H9 (cell line): ENCODE results near the gene RMC1. TPM values are rescaled to one million over a fixed set of nuclear protein-coding genes. Genes with fewer than 3 reads are reported as not detected.

Source experiments
- DNase-seq: peaks from one replicate; pipeline ENCODE4 v3.0.0-alpha.2; 2017
- H2AFZ ChIP-seq: one replicate; pipeline ENCODE4 v1.6.1; 2013; ENCODE audit warnings: mild to moderate bottlenecking, low read length, control low read depth, moderate library complexity
- H2AK5ac ChIP-seq: 2 replicates; pipeline ENCODE4 v1.6.1; 2013; ENCODE audit warnings: low read length, control low read depth, mixed read lengths; ENCODE audit not compliant: insufficient read length
- H2BK120ac ChIP-seq: one replicate; pipeline ENCODE4 v1.6.1; 2013; ENCODE audit warnings: low read depth, mild to moderate bottlenecking, low read length, control low read depth, inconsistent platforms; ENCODE audit not compliant: poor library complexity, severe bottlenecking
- H2BK12ac ChIP-seq: 2 replicates; pipeline ENCODE4 v1.6.1; 2013; ENCODE audit warnings: low read length, control low read depth, mixed read lengths, low read depth; ENCODE audit not compliant: insufficient read length
- H2BK15ac ChIP-seq: 2 replicates; pipeline ENCODE4 v1.6.1; 2013; ENCODE audit warnings: low read depth, low read length, control low read depth
- H2BK20ac ChIP-seq: one replicate; pipeline ENCODE4 v1.6.1; 2013; ENCODE audit warnings: low read depth, mild to moderate bottlenecking, low read length, control low read depth, inconsistent platforms; ENCODE audit not compliant: poor library complexity, severe bottlenecking
- H2BK5ac ChIP-seq: 2 replicates; pipeline ENCODE4 v1.6.1; 2013; ENCODE audit warnings: low read length, control low read depth, mixed read lengths; ENCODE audit not compliant: insufficient read length
- H3K14ac ChIP-seq: 2 replicates; pipeline ENCODE4 v1.6.1; 2013; ENCODE audit warnings: low read length, control low read depth; ENCODE audit not compliant: insufficient read depth
- H3K18ac ChIP-seq: 2 replicates; pipeline ENCODE4 v1.6.1; 2013; ENCODE audit warnings: low read depth, mild to moderate bottlenecking, mixed read lengths, low read length, control low read depth; ENCODE audit not compliant: insufficient read length
- H3K23ac ChIP-seq: 2 replicates; pipeline ENCODE4 v1.6.1; 2013; ENCODE audit warnings: low read length, control low read depth, mixed read lengths, low read depth; ENCODE audit not compliant: insufficient read length
- H3K23me2 ChIP-seq: 2 replicates; pipeline ENCODE4 v1.6.1; 2013; ENCODE audit warnings: low read depth, mild to moderate bottlenecking, mixed read lengths, low read length, control low read depth; ENCODE audit not compliant: insufficient read length, poor library complexity, severe bottlenecking
- H3K27ac ChIP-seq: 2 replicates; pipeline ENCODE4 v1.5.1; 2013; ENCODE audit warnings: low read length, control low read depth, mixed read lengths, low read depth; ENCODE audit not compliant: insufficient read length
- H3K27me3 ChIP-seq: 2 replicates; pipeline ENCODE4 v1.6.1; 2013; ENCODE audit warnings: low read length, control low read depth, inconsistent platforms; ENCODE audit not compliant: insufficient read depth
- H3K4ac ChIP-seq: 2 replicates; pipeline ENCODE4 v1.6.1; 2013; ENCODE audit warnings: low read depth, mild to moderate bottlenecking, control low read depth, inconsistent platforms, low read length, moderate library complexity
- H3K4me1 ChIP-seq: 2 replicates; pipeline ENCODE4 v1.6.1; 2013; ENCODE audit warnings: low read length, control low read depth, inconsistent platforms; ENCODE audit not compliant: insufficient read depth
- H3K4me2 ChIP-seq: 2 replicates; pipeline ENCODE4 v1.6.1; 2013; ENCODE audit warnings: low read length, control low read depth, mixed read lengths; ENCODE audit not compliant: insufficient read length, insufficient read depth
- H3K56ac ChIP-seq: 2 replicates; pipeline ENCODE4 v1.6.1; 2013; ENCODE audit warnings: low read depth, mild to moderate bottlenecking, mixed read lengths, low read length, control low read depth; ENCODE audit not compliant: insufficient read length
- H3K79me1 ChIP-seq: 2 replicates; pipeline ENCODE4 v1.6.1; 2013; ENCODE audit warnings: low read depth, mild to moderate bottlenecking, moderate library complexity, low read length, control low read depth, inconsistent platforms; ENCODE audit not compliant: insufficient read depth, poor library complexity, severe bottlenecking
- H3K79me2 ChIP-seq: 2 replicates; pipeline ENCODE4 v1.6.1; 2013; ENCODE audit warnings: low read length, control low read depth, inconsistent platforms; ENCODE audit not compliant: insufficient read depth
- H3K9ac ChIP-seq: 2 replicates; pipeline ENCODE4 v1.6.1; 2013; ENCODE audit warnings: low read length, control low read depth, mixed read lengths; ENCODE audit not compliant: insufficient read length; ENCODE audit errors: extremely low read depth
- H3K9me3 ChIP-seq: one replicate; pipeline ENCODE4 v1.6.1; 2013; ENCODE audit warnings: low read depth, low read length, inconsistent platforms; ENCODE audit not compliant: control insufficient read depth
- H3T11ph ChIP-seq: one replicate; pipeline ENCODE4 v1.6.1; 2013; ENCODE audit warnings: mild to moderate bottlenecking, low read length, control low read depth, inconsistent platforms
- H4K20me1 ChIP-seq: one replicate; pipeline ENCODE4 v1.6.1; 2013; ENCODE audit not compliant: control insufficient read depth, insufficient read length, insufficient read depth
- H4K5ac ChIP-seq: 2 replicates; pipeline ENCODE4 v1.6.1; 2013; ENCODE audit warnings: low read depth, mild to moderate bottlenecking, mixed read lengths, low read length, control low read depth; ENCODE audit not compliant: insufficient read length
- H4K8ac ChIP-seq: replicated peaks from 2 replicates; pipeline ENCODE4 v1.6.1; 2013; ENCODE audit warnings: low read length, control low read depth, mixed read lengths, low read depth; ENCODE audit not compliant: insufficient read length
- H4K91ac ChIP-seq: 2 replicates; pipeline ENCODE4 v1.6.1; 2013; ENCODE audit warnings: low read depth, mild to moderate bottlenecking, moderate library complexity, mixed read lengths, low read length, control low read depth; ENCODE audit not compliant: insufficient read length
- H3K27ac Mint-ChIP-seq, 3 experiments: 2 replicates in 2 of 3; 3 replicates in 1 of 3; pipeline ENCODE4 v1.8.0; 2020 to 2021; ENCODE audit warnings: mixed read lengths in 3 of 3, mild to moderate bottlenecking in 1 of 3, moderate library complexity in 1 of 3
- H3K27me3 Mint-ChIP-seq: 2 replicates; pipeline ENCODE4 v1.8.0; 2021; ENCODE audit warnings: low read depth, mild to moderate bottlenecking, moderate library complexity, mixed read lengths
- H3K36me3 Mint-ChIP-seq, 3 experiments: 2 replicates in 2 of 3; 3 replicates in 1 of 3; pipeline ENCODE4 v1.8.0; 2020 to 2021; ENCODE audit warnings: low read depth in 3 of 3, mixed read lengths in 3 of 3; ENCODE audit not compliant: insufficient read depth in 1 of 3
- H3K4me1 Mint-ChIP-seq, 2 experiments: 2 replicates each; pipeline ENCODE4 v1.8.0; 2020; ENCODE audit warnings: mixed read lengths in 2 of 2
- H3K4me3 Mint-ChIP-seq, 2 experiments: 2 replicates in 1 of 2; 3 replicates in 1 of 2; pipeline ENCODE4 v1.8.0; 2020 to 2021; ENCODE audit warnings: mild to moderate bottlenecking in 2 of 2, mixed read lengths in 2 of 2, moderate library complexity in 1 of 2
- H3K9me3 Mint-ChIP-seq, 2 experiments: 2 replicates in 1 of 2; 3 replicates in 1 of 2; pipeline ENCODE4 v1.8.0; 2020; ENCODE audit warnings: mild to moderate bottlenecking in 2 of 2, mixed read lengths in 2 of 2, moderate library complexity in 1 of 2
- CTCF ChIP-seq: fragments of 200-600 bp; sonication (generic); conservative IDR thresholded peaks from 3 replicates; pipeline ENCODE4 v1.8.0; 2021; ENCODE audit warnings: antibody characterized with exemption, mild to moderate bottlenecking
- WGBS: extraction: QIAGEN DNeasy Blood & Tissue Kit; methylation state at CpG from one replicate; pipeline ENCODE4 v1.1.7; 2013; ENCODE audit warnings: missing lambda C conversion rate, low lambda C conversion rate, mixed read lengths; ENCODE audit not compliant: insufficient read length; ENCODE audit errors: extremely low coverage; 5-methylcytosine and 5-hydroxymethylcytosine counted together
- total RNA-seq: library from RNA; stranded (reverse); gene quantifications from 2 replicates; pipeline ENCODE4 v1.2.1, GENCODE V29; 2021

Gene RMC1
- total RNA-seq, 1 experiment from 2014 or later: 21.3 TPM

GRCh38 chr18:23537274-23537673 lies 34.0 kb downstream of the RMC1 start:
- H3K18ac ChIP-seq: no peak overlapping the region
- H3K27ac Mint-ChIP-seq: peak overlapping the region in 1 of 3 experiments; percentile 59; a peak in 1 of 7 replicates
- H3K4me3 Mint-ChIP-seq: no peak overlapping the region
- no peak overlapping the region for H3K9ac ChIP-seq
- H3K23ac ChIP-seq: no peak overlapping the region
- no peaks in the 10 kb centered on the region for H4K20me1 ChIP-seq
- no peak overlapping the region for H3K27ac ChIP-seq
- no peak overlapping the region for H4K8ac ChIP-seq
- no peak overlapping the region for H3K4me2 ChIP-seq
- no peak overlapping the region for H2BK20ac ChIP-seq
- H3K23me2 ChIP-seq: no peaks in the 10 kb centered on the region
- no peaks in the 10 kb centered on the region for H3K79me2 ChIP-seq
- H3K27me3 ChIP-seq: no peaks in the 10 kb centered on the region
- H3K4me1 Mint-ChIP-seq: no peaks in the 10 kb centered on the region
- DNase-seq: no peak
- no peak overlapping the region for H2BK120ac ChIP-seq
- no peak for TF ChIP-seq CTCF
- H4K91ac ChIP-seq: no peak overlapping the region
- no peak overlapping the region for H2BK12ac ChIP-seq
- H3K14ac ChIP-seq: no peak overlapping the region
- H2BK15ac ChIP-seq: no peak overlapping the region
- no peak overlapping the region for H2AK5ac ChIP-seq
- H3K79me1 ChIP-seq: no peaks in the 10 kb centered on the region
- no peaks in the 10 kb centered on the region for H3K4me1 ChIP-seq
- H3K27me3 Mint-ChIP-seq: no peaks in the 10 kb centered on the region
- no peak overlapping the region for H2BK5ac ChIP-seq
- H3K56ac ChIP-seq: no peak overlapping the region
- H3K4ac ChIP-seq: no peak overlapping the region
- peaks cover 32 to 91% (median 80%) of the 10 kb centered on the region in 3 experiments; a peak in 6 of 7 replicates for H3K36me3 Mint-ChIP-seq
- no peaks in the 10 kb centered on the region for H3K9me3 Mint-ChIP-seq
- WGBS: no CpG with 5 or more reads among the region's 7 CpGs
- no peak overlapping the region for H3T11ph ChIP-seq
- no peak overlapping the region for H4K5ac ChIP-seq
- no peaks in the 10 kb centered on the region for H3K9me3 ChIP-seq
- no peak overlapping the region for H2AFZ ChIP-seq
